HCT116 (cell line): ENCODE data around the gene NCKAP5. TPM values are rescaled to one million over a fixed set of nuclear protein-coding genes. Genes with fewer than 3 reads are reported as not detected.

Experiments
- ATAC-seq: fragments of 200-7000 bp; cut with Tn5 transposase; 2 replicates; pipeline ENCODE4 v1.9.1; 2020; ENCODE audit warnings: mild to moderate bottlenecking, moderate library complexity
- BruUV-seq: library from RNA; stranded (reverse); fragments of 400-500 nt; replicated peaks from 2 replicates; lab custom pipeline; 2021; lab: Mats Ljungman, UMichigan
- CTCF ChIA-PET: fragments of 300-600 bp; sonication (Branson Sonifier 250); formaldehyde crosslinking; loops from one replicate; lab custom pipeline; 2021; ENCODE audit warnings: antibody characterized with exemption; lab: Charles Lee
- POLR2A ChIA-PET: fragments of 300-600, 350-600 bp; sonication (Branson Sonifier 250); formaldehyde crosslinking; loops from one replicate; lab custom pipeline; 2021; ENCODE audit warnings: antibody characterized with exemption; lab: Charles Lee
- RAD21 ChIA-PET, 2 experiments: fragments of 300-600 bp; sonication (Branson Sonifier 250); formaldehyde crosslinking; loops; one replicate each; lab custom pipeline; 2023; ENCODE audit warnings: low total read pairs in 2 of 2; ENCODE audit not compliant: uncharacterized antibody in 2 of 2, unreplicated experiment in 2 of 2, low non-redundant PET in 1 of 2; lab: Charles Lee
- DNase-seq: peaks from one replicate; pipeline ENCODE4 v3.0.0-alpha.2; 2010; ENCODE audit warnings: low read depth, low spot score
- H2AFZ ChIP-seq: fragments of 200-600 bp; shearing (Covaris generic), sonication (generic); 2 replicates; pipeline ENCODE4 v1.6.1; 2017; ENCODE audit warnings: low read depth, mixed run types, mixed read lengths, antibody characterized with exemption, low read length; ENCODE audit not compliant: poor library complexity, severe bottlenecking
- H3K27ac ChIP-seq: 2 replicates; pipeline ENCODE4 v1.5.1; 2012; ENCODE audit warnings: low read depth, low read length
- H3K27me3 ChIP-seq: fragments of 200-600 bp; sonication (generic); 2 replicates; pipeline ENCODE4 v1.6.1; 2016; ENCODE audit warnings: mixed run types, low read length, mixed read lengths; ENCODE audit not compliant: insufficient read depth
- H3K36me3 ChIP-seq, 2 experiments: fragments of 200-500 bp in 1 of 2; fragments of 200-600 bp in 1 of 2; sonication (Bioruptor generic) in 1 of 2; sonication (generic) in 1 of 2; 2 replicates each; pipeline versions ENCODE4 v1.5.1 to v1.6.1; 2014 to 2016; ENCODE audit warnings: low read length in 2 of 2, inconsistent platforms in 1 of 2, mixed read lengths in 1 of 2, mixed run types in 1 of 2; ENCODE audit not compliant: insufficient read depth in 2 of 2, control insufficient read depth in 1 of 2
- H3K4me1 ChIP-seq, 2 experiments: fragments of 200-600 bp in 1 of 2; sonication (generic) in 1 of 2; 2 replicates each; pipeline versions ENCODE4 v1.5.1 to v1.6.1; 2012 to 2017; ENCODE audit warnings: low read length in 2 of 2, inconsistent platforms in 1 of 2, mild to moderate bottlenecking in 1 of 2, mixed read lengths in 1 of 2, mixed run types in 1 of 2, moderate library complexity in 1 of 2; ENCODE audit not compliant: insufficient read depth in 2 of 2, control insufficient read depth in 1 of 2
- H3K4me2 ChIP-seq: fragments of 200-600 bp; sonication (generic); 2 replicates; pipeline ENCODE4 v1.6.1; 2017; ENCODE audit warnings: mixed run types, low read length, mixed read lengths
- H3K4me3 ChIP-seq, 2 experiments: fragments of 200-600 bp in 1 of 2; sonication (generic) in 1 of 2; replicated peaks in 1 of 2; 2 replicates each; pipeline ENCODE4 v1.5.1; 2011 to 2016; ENCODE audit warnings: low read length in 2 of 2, control low read depth in 1 of 2, low read depth in 1 of 2, mild to moderate bottlenecking in 1 of 2, mixed read lengths in 1 of 2, mixed run types in 1 of 2
- H3K79me2 ChIP-seq: fragments of 200-600 bp; sonication (generic); 2 replicates; pipeline ENCODE4 v1.6.1; 2017; ENCODE audit warnings: mild to moderate bottlenecking, mixed run types, low read length, moderate library complexity, mixed read lengths; ENCODE audit not compliant: insufficient read depth
- H3K9ac ChIP-seq: fragments of 200-600 bp; sonication (generic); 2 replicates; pipeline ENCODE4 v1.6.1; 2016; ENCODE audit warnings: low read length, mixed read lengths
- H3K9me2 ChIP-seq: fragments of 200-600 bp; sonication (generic), shearing (Covaris generic); 2 replicates; pipeline ENCODE4 v1.6.1; 2017; ENCODE audit warnings: mixed run types, mild to moderate bottlenecking, moderate library complexity; ENCODE audit not compliant: insufficient read depth
- H3K9me3 ChIP-seq, 2 experiments: fragments of 200-500 bp in 1 of 2; fragments of 200-600 bp in 1 of 2; sonication (Bioruptor generic) in 1 of 2; sonication (generic) in 1 of 2; 2 replicates each; pipeline ENCODE4 v1.6.1; 2014 to 2017; ENCODE audit warnings: low read length in 2 of 2, mixed read lengths in 2 of 2, inconsistent platforms in 1 of 2, low read depth in 1 of 2, mild to moderate bottlenecking in 1 of 2, mixed run types in 1 of 2, moderate library complexity in 1 of 2; ENCODE audit not compliant: control insufficient read depth in 1 of 2, insufficient read depth in 1 of 2
- H4K20me1 ChIP-seq: fragments of 200-600 bp; sonication (generic), shearing (Covaris generic); 2 replicates; pipeline ENCODE4 v1.6.1; 2017; ENCODE audit warnings: mixed run types, mild to moderate bottlenecking, moderate library complexity; ENCODE audit not compliant: insufficient read depth
- CBX3 ChIP-seq: IDR thresholded peaks from 2 replicates; pipeline ENCODE4 v1.6.1; 2012; ENCODE audit warnings: low read depth
- CEBPB ChIP-seq: IDR thresholded peaks from 2 replicates; pipeline ENCODE4 v1.6.1; 2012; ENCODE audit warnings: low read depth
- ELF1 ChIP-seq: IDR thresholded peaks from 2 replicates; pipeline ENCODE4 v1.6.1; 2012; ENCODE audit warnings: low read depth, borderline replicate concordance
- EZH2 ChIP-seq: fragments of 200-600 bp; sonication (generic); IDR thresholded peaks from 2 replicates; pipeline ENCODE4 v1.6.1; 2017; ENCODE audit warnings: antibody characterized with exemption, mixed run types
- SIN3A ChIP-seq: IDR thresholded peaks from 2 replicates; pipeline ENCODE4 v1.6.1; 2012; ENCODE audit warnings: low read depth
- TCF7L2 ChIP-seq: IDR thresholded peaks from 2 replicates; pipeline ENCODE4 v1.7.0; 2011; ENCODE audit warnings: borderline replicate concordance, inconsistent platforms; ENCODE audit not compliant: insufficient read depth, insufficient read length; ENCODE audit errors: extremely low read depth
- YY1 ChIP-seq: IDR thresholded peaks from 2 replicates; pipeline ENCODE4 v1.6.1; 2011; ENCODE audit warnings: low read length, low read depth, moderate library complexity, mild to moderate bottlenecking; ENCODE audit not compliant: insufficient replicate concordance; ENCODE audit errors: extremely low read depth
- ZFX ChIP-seq: fragments of 450-650 bp; IDR thresholded peaks from 2 replicates; pipeline ENCODE4 v1.6.1; 2017
- intact Hi-C: fragments of 100-400 bp; cut with micrococcal nuclease; formaldehyde crosslinking; loops from 2 replicates; pipeline ENCODE4 v1.10.0; 2022
- total RNA-seq: library from RNA; stranded (reverse); gene quantifications from one replicate; pipeline ENCODE4 v1.2.1, GENCODE V29; 2021; ENCODE audit not compliant: unreplicated experiment
- TF ChIP-seq, protein P1 (sequence below): IDR thresholded peaks from 2 replicates; pipeline ENCODE4 v1.6.1; 2011; ENCODE audit warnings: mild to moderate bottlenecking, low read length, moderate library complexity; ENCODE audit not compliant: insufficient replicate concordance; ENCODE audit errors: extremely low read depth
- TF ChIP-seq, protein P2 (sequence below): IDR thresholded peaks from 2 replicates; pipeline ENCODE4 v1.6.1; 2012

NCKAP5 gene
- total RNA-seq, 1 experiment from 2014 or later: 0.30 TPM

DNA sequence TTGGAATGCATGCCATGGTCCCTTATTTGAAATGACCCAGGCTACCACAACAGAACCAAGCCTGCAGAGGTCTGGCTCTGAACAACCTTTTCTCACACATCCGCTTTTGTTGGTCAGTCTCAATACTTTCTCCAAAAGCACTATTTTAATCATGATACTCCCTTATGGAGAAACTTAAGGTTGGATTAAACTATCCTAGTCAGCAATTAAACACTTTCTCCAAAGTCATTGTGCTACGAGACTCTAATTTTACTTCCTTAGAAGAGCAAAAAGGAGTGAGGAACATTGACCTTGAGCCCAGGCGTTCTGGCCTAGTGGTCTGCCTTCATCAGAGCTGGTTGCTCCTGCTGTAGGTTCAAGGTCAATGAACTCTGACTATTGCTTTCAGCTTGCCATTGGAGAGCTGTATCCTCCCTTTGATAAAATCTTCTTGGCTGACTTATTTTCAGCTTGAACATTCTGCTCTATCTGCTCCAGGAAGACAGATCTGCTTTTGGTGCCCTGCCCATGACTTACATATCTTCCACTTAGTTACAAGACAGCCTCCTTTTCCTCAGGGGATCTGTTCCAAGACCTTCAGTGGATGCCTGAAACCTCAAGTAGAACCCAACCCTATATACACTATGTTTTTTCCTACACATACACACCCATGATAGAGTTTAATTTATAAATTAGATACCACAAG, 91.2 kb downstream of the NCKAP5 start:
- CTCF ChIA-PET: no interaction called here

DNA sequence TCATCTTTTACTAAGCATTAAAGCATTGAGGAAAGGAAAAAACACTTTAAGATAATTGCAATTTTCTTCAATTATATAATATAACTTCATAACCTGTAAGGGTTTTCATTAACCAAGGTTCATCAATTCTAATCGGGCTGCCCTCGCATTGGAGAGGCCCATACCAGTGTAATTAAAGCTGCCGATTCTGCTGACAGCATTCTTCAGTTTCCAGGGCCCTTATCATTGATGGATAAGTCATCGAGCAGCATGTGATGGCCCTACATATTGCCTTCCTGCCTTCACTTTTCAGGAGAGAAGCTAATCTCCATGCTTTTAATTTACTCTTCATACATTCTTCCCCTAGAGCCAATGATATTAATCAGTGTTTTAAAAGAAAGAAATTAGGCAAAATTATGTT, 92.0 kb downstream of the NCKAP5 start:
- no peaks in the 10 kb centered on the region for H3K36me3 ChIP-seq
- H3K4me3 ChIP-seq: no peak overlapping the region
- no TSS peak for BruUV-seq
- H4K20me1 ChIP-seq: no peaks in the 10 kb centered on the region
- H3K4me2 ChIP-seq: no peak overlapping the region
- H3K9me2 ChIP-seq: no peaks in the 10 kb centered on the region
- ATAC-seq (no peak), DNase-seq (no peak)
- CTCF ChIA-PET: no interaction called here
- no peaks in the 10 kb centered on the region for H3K9me3 ChIP-seq
- H2AFZ ChIP-seq: no peak overlapping the region
- TF ChIP-seq SIN3A (no peak), TCF7L2 (no peak), YY1 (no peak), CEBPB (no peak), CBX3 (no peak), ZFX (no peak), EZH2 (no peak)
- TF ChIP-seq, protein P1, sequence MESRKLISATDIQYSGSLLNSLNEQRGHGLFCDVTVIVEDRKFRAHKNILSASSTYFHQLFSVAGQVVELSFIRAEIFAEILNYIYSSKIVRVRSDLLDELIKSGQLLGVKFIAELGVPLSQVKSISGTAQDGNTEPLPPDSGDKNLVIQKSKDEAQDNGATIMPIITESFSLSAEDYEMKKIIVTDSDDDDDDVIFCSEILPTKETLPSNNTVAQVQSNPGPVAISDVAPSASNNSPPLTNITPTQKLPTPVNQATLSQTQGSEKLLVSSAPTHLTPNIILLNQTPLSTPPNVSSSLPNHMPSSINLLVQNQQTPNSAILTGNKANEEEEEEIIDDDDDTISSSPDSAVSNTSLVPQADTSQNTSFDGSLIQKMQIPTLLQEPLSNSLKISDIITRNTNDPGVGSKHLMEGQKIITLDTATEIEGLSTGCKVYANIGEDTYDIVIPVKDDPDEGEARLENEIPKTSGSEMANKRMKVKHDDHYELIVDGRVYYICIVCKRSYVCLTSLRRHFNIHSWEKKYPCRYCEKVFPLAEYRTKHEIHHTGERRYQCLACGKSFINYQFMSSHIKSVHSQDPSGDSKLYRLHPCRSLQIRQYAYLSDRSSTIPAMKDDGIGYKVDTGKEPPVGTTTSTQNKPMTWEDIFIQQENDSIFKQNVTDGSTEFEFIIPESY: no peak
- TF ChIP-seq, protein P2, sequence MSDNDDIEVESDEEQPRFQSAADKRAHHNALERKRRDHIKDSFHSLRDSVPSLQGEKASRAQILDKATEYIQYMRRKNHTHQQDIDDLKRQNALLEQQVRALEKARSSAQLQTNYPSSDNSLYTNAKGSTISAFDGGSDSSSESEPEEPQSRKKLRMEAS: no peak
- TF ChIP-seq, all 23 proteins: peak for 0
- H3K27ac ChIP-seq: no peak overlapping the region
- ChIA-PET RAD21 (no interaction called here), POLR2A (no interaction called here)
- no peaks in the 10 kb centered on the region for H3K27me3 ChIP-seq
- no peak overlapping the region for H3K9ac ChIP-seq
- no peaks in the 10 kb centered on the region for H3K4me1 ChIP-seq
- H3K79me2 ChIP-seq: no peaks in the 10 kb centered on the region
- intact Hi-C loops: no loop called here

More for the DNA sequence above, 91.2 kb downstream of the NCKAP5 start:
- no peaks in the 10 kb centered on the region for H4K20me1 ChIP-seq
- no peak overlapping the region for H3K4me2 ChIP-seq
- H3K4me1 ChIP-seq: no peaks in the 10 kb centered on the region
- ATAC-seq: no peak
- RAD21 ChIA-PET: no interaction called here
- H3K27ac ChIP-seq: no peak overlapping the region
- TF ChIP-seq ELF1 (no peak), ZFX (no peak)
- TF ChIP-seq, all 23 proteins: peak for 0
- no peaks in the 10 kb centered on the region for H3K79me2 ChIP-seq
- H2AFZ ChIP-seq: no peak overlapping the region
- no peaks in the 10 kb centered on the region for H3K27me3 ChIP-seq
- no peak overlapping the region for H3K9ac ChIP-seq
- POLR2A ChIA-PET: no interaction called here
- no peaks in the 10 kb centered on the region for H3K9me2 ChIP-seq
- intact Hi-C loops: no loop called here
- no peak for DNase-seq
- H3K4me3 ChIP-seq: no peak overlapping the region
- no TSS peak for BruUV-seq
- H3K36me3 ChIP-seq: no peaks in the 10 kb centered on the region
- no peaks in the 10 kb centered on the region for H3K9me3 ChIP-seq
